IMR-90 (cell line): Measurements from ENCODE around the gene DSCAML1. TPM values are rescaled to one million over a fixed set of nuclear protein-coding genes. Genes with fewer than 3 reads are reported as not detected.

ENCODE experiments used
- ATAC-seq: fragments of 200-7000 bp; cut with Tn5 transposase; 2 replicates; pipeline ENCODE4 v1.9.1; 2020; ENCODE audit warnings: low read depth, mild to moderate bottlenecking, moderate library complexity
- BruUV-seq: library from RNA; stranded (reverse); fragments of 400-500 nt; replicated peaks from 2 replicates; lab custom pipeline; 2021; lab: Mats Ljungman, UMichigan
- CTCF ChIA-PET: fragments of 300-600 bp; formaldehyde crosslinking; extraction: SDS; loops from one replicate; lab custom pipeline; 2021; ENCODE audit warnings: antibody characterized with exemption; lab: Yijun Ruan, JAX
- POLR2A ChIA-PET: fragments of 300-600 bp; sonication (Branson Sonifier 250); formaldehyde crosslinking; loops from one replicate; lab custom pipeline; 2022; ENCODE audit warnings: antibody characterized with exemption; ENCODE audit not compliant: unreplicated experiment; lab: Charles Lee
- DNase-seq: peaks from one replicate; pipeline ENCODE4 v3.0.0; 2013
- H2AFZ ChIP-seq: replicated peaks from 2 replicates; pipeline ENCODE3; 2013; ENCODE audit warnings: low read length, mild to moderate bottlenecking; ENCODE audit not compliant: poor library complexity
- H2AK5ac ChIP-seq: 2 replicates; pipeline ENCODE4 v1.6.1; 2013; ENCODE audit warnings: low read depth, low read length, inconsistent platforms
- H2AK9ac ChIP-seq: replicated peaks from 2 replicates; pipeline ENCODE3; 2013; ENCODE audit warnings: mild to moderate bottlenecking, low read depth, low read length, moderate library complexity; ENCODE audit not compliant: poor library complexity
- H2BK120ac ChIP-seq: 2 replicates; pipeline ENCODE4 v1.6.1; 2013; ENCODE audit warnings: low read depth, low read length, inconsistent platforms
- H2BK15ac ChIP-seq: 3 replicates; pipeline ENCODE4 v1.6.1; 2013; ENCODE audit warnings: low read depth, low read length, inconsistent platforms
- H2BK20ac ChIP-seq: 2 replicates; pipeline ENCODE4 v1.6.1; 2013; ENCODE audit warnings: low read depth, mild to moderate bottlenecking, inconsistent platforms, low read length, moderate library complexity
- H2BK5ac ChIP-seq: 2 replicates; pipeline ENCODE4 v1.6.1; 2013; ENCODE audit warnings: mild to moderate bottlenecking, low read depth, low read length, inconsistent platforms; ENCODE audit not compliant: poor library complexity, severe bottlenecking
- H3K14ac ChIP-seq: replicated peaks from 2 replicates; pipeline ENCODE4 v1.6.1; 2013; ENCODE audit warnings: low read depth, low read length, inconsistent platforms
- H3K18ac ChIP-seq: 2 replicates; pipeline ENCODE4 v1.6.1; 2013; ENCODE audit warnings: low read depth, low read length, control low read depth
- H3K23ac ChIP-seq: 2 replicates; pipeline ENCODE4 v1.6.1; 2013; ENCODE audit warnings: low read depth, low read length, inconsistent platforms
- H3K27ac ChIP-seq: 2 replicates; pipeline ENCODE4 v1.5.1; 2013; ENCODE audit warnings: mild to moderate bottlenecking, control low read depth, low read length; ENCODE audit not compliant: insufficient read depth
- H3K27me3 ChIP-seq: 2 replicates; pipeline ENCODE4 v1.6.1; 2013; ENCODE audit warnings: low read length; ENCODE audit not compliant: control insufficient read depth, insufficient read depth
- H3K36me3 ChIP-seq: 2 replicates; pipeline ENCODE4 v1.6.1; 2013; ENCODE audit warnings: low read length, mixed read lengths; ENCODE audit not compliant: control insufficient read depth, insufficient read depth
- H3K4ac ChIP-seq: 2 replicates; pipeline ENCODE4 v1.6.1; 2013; ENCODE audit warnings: low read depth, low read length, inconsistent platforms
- H3K4me1 ChIP-seq: 2 replicates; pipeline ENCODE4 v1.6.1; 2013; ENCODE audit warnings: low read length, mixed read lengths; ENCODE audit not compliant: control insufficient read depth, insufficient read depth
- H3K4me2 ChIP-seq: 2 replicates; pipeline ENCODE4 v1.6.1; 2013; ENCODE audit warnings: low read depth, mild to moderate bottlenecking, control low read depth, low read length, moderate library complexity
- H3K4me3 ChIP-seq: 2 replicates; pipeline ENCODE4 v1.5.1; 2013; ENCODE audit warnings: low read depth, mild to moderate bottlenecking, control low read depth, low read length, moderate library complexity; ENCODE audit not compliant: insufficient read depth
- H3K56ac ChIP-seq: 2 replicates; pipeline ENCODE4 v1.6.1; 2013; ENCODE audit warnings: low read length, inconsistent platforms; ENCODE audit not compliant: insufficient read depth; ENCODE audit errors: extremely low read depth
- H3K79me1 ChIP-seq, 2 experiments: 2 replicates each; pipeline ENCODE4 v1.6.1; 2013; ENCODE audit warnings: low read length in 2 of 2, inconsistent platforms in 1 of 2, low read depth in 1 of 2
- H3K9ac ChIP-seq: 2 replicates; pipeline ENCODE4 v1.6.1; 2013; ENCODE audit warnings: low read depth, low read length, control low read depth
- H3K9me1 ChIP-seq: 2 replicates; pipeline ENCODE4 v1.6.1; 2013; ENCODE audit warnings: low read length, inconsistent platforms; ENCODE audit not compliant: insufficient read depth
- H3K9me3 ChIP-seq: 2 replicates; pipeline ENCODE4 v1.6.1; 2013; ENCODE audit warnings: low read length; ENCODE audit not compliant: control insufficient read depth, insufficient read depth
- H4K20me1 ChIP-seq: 2 replicates; pipeline ENCODE4 v1.6.1; 2013; ENCODE audit warnings: low read length, inconsistent platforms; ENCODE audit not compliant: insufficient read depth
- H4K5ac ChIP-seq: 2 replicates; pipeline ENCODE4 v1.6.1; 2013; ENCODE audit warnings: mild to moderate bottlenecking, low read depth, low read length, control low read depth
- H4K8ac ChIP-seq, 2 experiments: 2 replicates each; pipeline ENCODE4 v1.6.1; 2013; ENCODE audit warnings: low read depth in 2 of 2, low read length in 2 of 2, control low read depth in 1 of 2, inconsistent platforms in 1 of 2
- H4K91ac ChIP-seq: 2 replicates; pipeline ENCODE4 v1.6.1; 2013; ENCODE audit warnings: low read depth, low read length, inconsistent platforms; ENCODE audit not compliant: insufficient read depth
- CEBPB ChIP-seq: IDR thresholded peaks from 2 replicates; pipeline ENCODE4 v1.6.1; 2012; ENCODE audit warnings: low read depth, low read length, improper control_type of control experiment
- FOS ChIP-seq: fragments of 150-350 bp; IDR thresholded peaks from 2 replicates; pipeline ENCODE4 v1.6.1; 2016; ENCODE audit warnings: low read depth, low read length
- MAFK ChIP-seq: IDR thresholded peaks from 2 replicates; pipeline ENCODE4 v1.6.1; 2012; ENCODE audit warnings: low read depth, low read length, improper control_type of control experiment
- NFE2L2 ChIP-seq: fragments of 150-350 bp; IDR thresholded peaks from 2 replicates; pipeline ENCODE4 v1.6.1; 2016; ENCODE audit warnings: low read depth, mild to moderate bottlenecking, low read length
- POLR2A ChIP-seq: IDR thresholded peaks from 2 replicates; pipeline ENCODE4 v1.6.1; 2012; ENCODE audit warnings: mild to moderate bottlenecking, low read depth, low read length
- RFX5 ChIP-seq: IDR thresholded peaks from 2 replicates; pipeline ENCODE4 v1.8.0; 2012; ENCODE audit warnings: low read depth, mild to moderate bottlenecking, low read length, moderate library complexity
- SMC3 ChIP-seq: fragments of 150-350 bp; IDR thresholded peaks from 2 replicates; pipeline ENCODE4 v1.6.1; 2016; ENCODE audit warnings: low read depth, mild to moderate bottlenecking, antibody characterized with exemption, low read length, moderate library complexity
- WGBS, 2 experiments: methylation state at CpG; one replicate each; pipeline versions ENCODE4 v1.1.5 to v1.1.7; 2013; ENCODE audit warnings: missing lambda C conversion rate in 2 of 2; ENCODE audit not compliant: insufficient read length in 1 of 2; ENCODE audit errors: extremely low coverage in 2 of 2; 5-methylcytosine and 5-hydroxymethylcytosine counted together
- dilution Hi-C: fragments of 300-500 bp; cut with HindIII; formaldehyde crosslinking; loops from one replicate; pipeline ENCODE4 v1.14.3; 2018; ENCODE audit warnings: low sequenced_read_pairs; ENCODE audit not compliant: unreplicated experiment
- in situ Hi-C: fragments of 300-500 bp; cut with MboI; formaldehyde crosslinking; loops from 3 replicates; pipeline ENCODE4 v1.14.3; 2019; ENCODE audit warnings: low sequenced_read_pairs, inconsistent platforms, mixed read lengths
- intact Hi-C: fragments of 100-400 bp; cut with micrococcal nuclease; formaldehyde crosslinking; loops from 2 replicates; pipeline ENCODE4 v1.10.0; 2022
- polyA plus RNA-seq, 3 experiments: library from polyadenylated mRNA; depleted of rRNA; stranded (reverse); fragments of >200 nt; gene quantifications; 2 replicates each; pipeline ENCODE4 v1.2.3, GENCODE V29; 2012; ENCODE audit warnings: low replicate concordance in 1 of 3
- total RNA-seq: library from RNA; depleted of rRNA; stranded (reverse); fragments of >200 nt; gene quantifications from 2 replicates; pipeline ENCODE4 v1.2.3, GENCODE V29; 2012
- TF ChIP-seq, protein P1 (sequence below): conservative IDR thresholded peaks from 2 replicates; pipeline ENCODE4 v1.5.1; 2012; ENCODE audit warnings: mild to moderate bottlenecking, low read depth, low read length, improper control_type of control experiment

The DSCAML1 gene
- total and polyA plus RNA-seq, 2 of the 4 experiments (the other 2 are of a cell fraction) = not detected

DNA sequence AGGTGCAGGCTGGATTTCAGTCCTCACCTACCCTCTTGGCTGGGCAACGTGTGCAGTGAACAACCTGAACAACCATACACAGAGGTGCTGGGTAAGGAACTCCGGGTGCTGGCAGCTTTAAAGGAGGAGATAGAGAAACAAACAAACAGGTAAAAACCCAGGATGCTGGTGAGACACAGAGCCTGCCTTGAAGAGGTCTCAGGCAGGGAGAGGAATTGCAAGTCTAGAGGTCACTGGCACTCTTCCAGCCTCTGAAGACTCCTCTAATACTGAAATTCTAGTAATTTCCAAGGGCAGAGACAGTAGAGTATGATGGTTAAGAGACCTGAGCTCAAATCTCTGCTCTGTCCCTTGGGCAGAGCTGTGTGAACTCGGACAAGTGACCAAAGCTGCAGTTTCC is 276.8 kb downstream of the DSCAML1 start:
- Histone ChIP-seq H2BK5ac (no peak overlapping the region), H4K5ac (no peak overlapping the region), H3K18ac (no peak overlapping the region), H3K56ac (no peak overlapping the region), H3K27ac (no peak overlapping the region), H3K4me3 (no peak overlapping the region), H2BK20ac (no peak overlapping the region), H2BK120ac (no peak overlapping the region), H3K23ac (no peak overlapping the region), H2AFZ (no peak overlapping the region), H3K9me1 (no peaks in the 10 kb centered on the region), H3K79me1 (no peaks in the 10 kb centered on the region), H3K14ac (no peak overlapping the region), H2BK15ac (no peak overlapping the region), H2AK9ac (peak overlapping the region; percentile 25), H3K36me3 (no peaks in the 10 kb centered on the region), H3K4me1 (no peaks in the 10 kb centered on the region), H3K9ac (no peak overlapping the region), H2AK5ac (no peak overlapping the region), H3K4ac (no peak overlapping the region), H4K8ac (no peak overlapping the region), H3K27me3 (peaks cover 3% of the 10 kb centered on the region), H3K9me3 (no peaks in the 10 kb centered on the region), H3K4me2 (no peak overlapping the region), H4K91ac (no peak overlapping the region), H4K20me1 (no peaks in the 10 kb centered on the region)
- ChIA-PET POLR2A (no interaction called here), CTCF (no interaction called here)
- ATAC-seq (no peak), DNase-seq (no peak)
- TF ChIP-seq, protein P1, sequence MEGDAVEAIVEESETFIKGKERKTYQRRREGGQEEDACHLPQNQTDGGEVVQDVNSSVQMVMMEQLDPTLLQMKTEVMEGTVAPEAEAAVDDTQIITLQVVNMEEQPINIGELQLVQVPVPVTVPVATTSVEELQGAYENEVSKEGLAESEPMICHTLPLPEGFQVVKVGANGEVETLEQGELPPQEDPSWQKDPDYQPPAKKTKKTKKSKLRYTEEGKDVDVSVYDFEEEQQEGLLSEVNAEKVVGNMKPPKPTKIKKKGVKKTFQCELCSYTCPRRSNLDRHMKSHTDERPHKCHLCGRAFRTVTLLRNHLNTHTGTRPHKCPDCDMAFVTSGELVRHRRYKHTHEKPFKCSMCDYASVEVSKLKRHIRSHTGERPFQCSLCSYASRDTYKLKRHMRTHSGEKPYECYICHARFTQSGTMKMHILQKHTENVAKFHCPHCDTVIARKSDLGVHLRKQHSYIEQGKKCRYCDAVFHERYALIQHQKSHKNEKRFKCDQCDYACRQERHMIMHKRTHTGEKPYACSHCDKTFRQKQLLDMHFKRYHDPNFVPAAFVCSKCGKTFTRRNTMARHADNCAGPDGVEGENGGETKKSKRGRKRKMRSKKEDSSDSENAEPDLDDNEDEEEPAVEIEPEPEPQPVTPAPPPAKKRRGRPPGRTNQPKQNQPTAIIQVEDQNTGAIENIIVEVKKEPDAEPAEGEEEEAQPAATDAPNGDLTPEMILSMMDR = no peak
- TF ChIP-seq RFX5 = no peak
- TF ChIP-seq FOS = no peak
- TF ChIP-seq NFE2L2 = no peak
- TF ChIP-seq SMC3 = no peak
- no peak for TF ChIP-seq POLR2A
- TF ChIP-seq CEBPB = no peak
- TF ChIP-seq MAFK = no peak
- dilution Hi-C loops = no loop called here
- WGBS, 2 experiments = no CpG with 5 or more reads among the region's 3 CpGs
- intact Hi-C loops = no loop called here
- in situ Hi-C loops = no loop called here
- no TSS peak for BruUV-seq
